GM12878 (cell line): ENCODE data around the gene MRAP2. TPM values are rescaled to one million over a fixed set of nuclear protein-coding genes. Genes with fewer than 3 reads are reported as not detected.

Source experiments
- ATAC-seq: fragments of 200-7000 bp; cut with Tn5 transposase; 3 replicates; pipeline ENCODE4 v1.9.1; 2020; ENCODE audit warnings: mild to moderate bottlenecking, moderate library complexity
- BruUV-seq: library from RNA; stranded (reverse); fragments of 400-500 nt; replicated peaks from 2 replicates; lab custom pipeline; 2021; lab: Mats Ljungman, UMichigan
- CTCF ChIA-PET: fragments of 300-600 bp; sonication (Branson Sonifier 250); formaldehyde crosslinking; extraction: SDS; loops from one replicate; lab custom pipeline; 2021; ENCODE audit warnings: inconsistent platforms; lab: Yijun Ruan, JAX
- POLR2A ChIA-PET: fragments of 350-600 bp; formaldehyde crosslinking; extraction: SDS; loops from one replicate; lab custom pipeline; 2021; ENCODE audit warnings: inconsistent platforms; lab: Charles Lee
- RAD21 ChIA-PET: fragments of 300-600 bp; sonication (Branson Sonifier 250); formaldehyde crosslinking; loops from one replicate; lab custom pipeline; 2023; ENCODE audit warnings: antibody characterized with exemption; ENCODE audit not compliant: unreplicated experiment; lab: Charles Lee
- SMC1A ChIA-PET: fragments of 300-600 bp; sonication (Branson Sonifier 250); formaldehyde crosslinking; loops from one replicate; lab custom pipeline; 2023; ENCODE audit not compliant: unreplicated experiment, uncharacterized antibody; lab: Charles Lee
- DNase-seq: peaks from one replicate; pipeline ENCODE4 v3.0.0-alpha.2; 2011; ENCODE audit warnings: low read depth, low spot score
- FAIRE-seq: peaks from 3 replicates; lab custom pipeline; 2011; peaks lifted over from hg19 to GRCh38; lab: Jason Lieb, UNC
- H2AFZ ChIP-seq: 2 replicates; pipeline ENCODE4 v1.6.0; 2011; ENCODE audit warnings: low read depth, low read length, control low read depth; ENCODE audit not compliant: control insufficient read depth
- H3K27ac ChIP-seq: 2 replicates; pipeline ENCODE4 v1.5.1; 2011; ENCODE audit warnings: control low read depth; ENCODE audit not compliant: control insufficient read depth, insufficient read depth
- H3K27me3 ChIP-seq, 2 experiments: replicated peaks in 1 of 2; 2 replicates each; pipeline versions ENCODE4 v1.6.0 to v1.6.1; 2011; ENCODE audit warnings: low read length in 1 of 2; ENCODE audit not compliant: control insufficient read depth in 2 of 2, insufficient read depth in 2 of 2
- H3K36me3 ChIP-seq, 2 experiments: 2 replicates each; pipeline ENCODE4 v1.5.1; 2011; ENCODE audit warnings: low read length in 1 of 2; ENCODE audit not compliant: control insufficient read depth in 2 of 2, insufficient read depth in 2 of 2
- H3K4me1 ChIP-seq: 2 replicates; pipeline ENCODE4 v1.6.1; 2011; ENCODE audit warnings: mild to moderate bottlenecking, low read length, moderate library complexity, mixed read lengths; ENCODE audit not compliant: control insufficient read depth, insufficient read depth
- H3K4me2 ChIP-seq: 2 replicates; pipeline ENCODE4 v1.6.0; 2011; ENCODE audit warnings: control low read depth; ENCODE audit not compliant: control insufficient read depth, insufficient read depth
- H3K4me3 ChIP-seq: fragments of 200-600 bp; sonication (generic); 2 replicates; pipeline ENCODE4 v1.5.1; 2016
- H3K79me2 ChIP-seq: 2 replicates; pipeline ENCODE4 v1.6.0; 2011; ENCODE audit warnings: low read length; ENCODE audit not compliant: control insufficient read depth, insufficient read depth
- H3K9ac ChIP-seq: 2 replicates; pipeline ENCODE4 v1.8.0; 2011; ENCODE audit warnings: low read length, control low read depth, mixed read lengths; ENCODE audit not compliant: control insufficient read depth, insufficient read depth
- H3K9me3 ChIP-seq: replicated peaks from 3 replicates; pipeline ENCODE4 v1.5.1; 2011; ENCODE audit warnings: mild to moderate bottlenecking, low read length; ENCODE audit not compliant: control insufficient read depth, insufficient read depth
- H4K20me1 ChIP-seq: 2 replicates; pipeline ENCODE4 v1.6.0; 2011; ENCODE audit not compliant: control insufficient read depth, insufficient read depth
- IKZF2 ChIP-seq, 2 experiments: fragments of 450-650 bp; IDR thresholded peaks; 2 replicates each; pipeline ENCODE4 v1.6.1; 2017; ENCODE audit warnings: mild to moderate bottlenecking in 2 of 2, moderate library complexity in 2 of 2
- SIX5 ChIP-seq: IDR thresholded peaks from 2 replicates; pipeline ENCODE4 v1.6.1; 2011; ENCODE audit warnings: mild to moderate bottlenecking, low read depth, low read length, moderate library complexity; ENCODE audit not compliant: severe bottlenecking
- SP1 ChIP-seq: IDR thresholded peaks from one replicate; pipeline ENCODE4 v1.6.1; 2011; ENCODE audit warnings: low read depth, low read length
- WGBS: methylation state at CpG from one replicate; pipeline ENCODE4 v1.1.6; 2016; ENCODE audit warnings: low lambda C conversion rate; ENCODE audit not compliant: insufficient replicate concordance, insufficient coverage; ENCODE audit errors: missing lambda C conversion rate; 5-methylcytosine and 5-hydroxymethylcytosine counted together
- in situ Hi-C: fragments of 300-500 bp; cut with MboI; formaldehyde crosslinking; loops from 9 replicates; pipeline ENCODE4 v1.14.3; 2018; ENCODE audit warnings: mixed read lengths
- intact Hi-C: fragments of 100-400 bp; cut with micrococcal nuclease; formaldehyde crosslinking; loops from one replicate; pipeline ENCODE4 v1.14.2; 2022; ENCODE audit not compliant: unreplicated experiment
- polyA plus RNA-seq, 11 experiments: library from polyadenylated mRNA; depleted of rRNA in 4 of 11; unstranded in 6 of 11; stranded (reverse) in 5 of 11; fragments of >200 nt; fragmentation: Nextera tagmentation in 4 of 11; fragmentation: Illumina TruSeq in 1 of 11; extraction: Ambion mirVana in 4 of 11; extraction: Trizol in 1 of 11; gene quantifications; 1 replicate in 1 of 11; 2 replicates in 10 of 11; pipeline versions ENCODE4 v1.2.1 to v1.2.3, GENCODE V29; 2011 to 2016; ENCODE audit warnings: inconsistent platforms in 2 of 11, missing spikeins in 2 of 11, low read depth in 1 of 11
- total RNA-seq, 4 experiments: library from RNA; depleted of rRNA in 3 of 4; stranded (reverse); fragments of >200 nt in 3 of 4; fragmentation: Illumina TruSeq in 1 of 4; extraction: Trizol in 1 of 4; gene quantifications; 2 replicates each; pipeline versions ENCODE4 v1.2.1 to v1.2.3, GENCODE V29; 2013 to 2021
- TF ChIP-seq, protein P1 (sequence below): fragments of 450-650 bp; formaldehyde crosslinking; IDR thresholded peaks from 2 replicates; pipeline ENCODE4 v1.4.0; 2022; ENCODE audit warnings: mild to moderate bottlenecking, moderate library complexity

The MRAP2 gene
- total and polyA plus RNA-seq, 10 of the 15 experiments (the other 5 are each of a cell fraction or from before 2014, with no cell fraction given) = not detected

DNA sequence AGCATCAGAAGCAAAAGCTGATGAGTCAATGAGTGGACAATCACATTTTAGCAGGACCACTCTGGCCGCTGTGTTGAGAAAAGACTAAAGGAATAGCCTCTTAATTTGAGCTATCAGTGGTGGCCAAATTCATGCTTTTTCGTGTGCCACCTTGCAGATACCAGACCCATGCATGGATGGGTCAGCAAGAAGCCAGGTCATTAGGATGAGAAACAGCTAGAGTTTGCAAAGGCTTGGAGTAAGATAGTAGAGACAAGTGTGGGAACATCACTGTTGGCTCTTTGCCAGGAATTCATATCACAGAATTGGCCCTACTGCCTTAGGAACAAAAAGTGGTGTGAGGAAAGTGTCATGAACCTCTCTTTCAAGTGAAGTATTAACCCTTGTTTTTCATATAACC lies 25.5 kb downstream of the MRAP2 start:
- Histone ChIP-seq H3K9me3 (no peaks in the 10 kb centered on the region), H3K4me3 (no peak overlapping the region), H2AFZ (no peak overlapping the region), H3K4me1 (no peaks in the 10 kb centered on the region), H4K20me1 (no peaks in the 10 kb centered on the region), H3K27me3 (no peaks in the 10 kb centered on the region), H3K9ac (no peak overlapping the region), H3K79me2 (no peaks in the 10 kb centered on the region), H3K27ac (no peak overlapping the region), H3K36me3 (no peaks in the 10 kb centered on the region), H3K4me2 (no peak overlapping the region)
- FAIRE-seq (no peak), DNase-seq (no peak), ATAC-seq (no peak)
- ChIA-PET RAD21 (no interaction called here), CTCF (no interaction called here), POLR2A (no interaction called here), SMC1A (no interaction called here)
- BruUV-seq = no TSS peak
- WGBS = 28% methylated on average over 2 of the region's 2 CpGs
- no peak for TF ChIP-seq IKZF2 (IDR thresholded peaks at IDR 0.05)
- in situ Hi-C loops (no loop called here), intact Hi-C loops (no loop called here)

DNA sequence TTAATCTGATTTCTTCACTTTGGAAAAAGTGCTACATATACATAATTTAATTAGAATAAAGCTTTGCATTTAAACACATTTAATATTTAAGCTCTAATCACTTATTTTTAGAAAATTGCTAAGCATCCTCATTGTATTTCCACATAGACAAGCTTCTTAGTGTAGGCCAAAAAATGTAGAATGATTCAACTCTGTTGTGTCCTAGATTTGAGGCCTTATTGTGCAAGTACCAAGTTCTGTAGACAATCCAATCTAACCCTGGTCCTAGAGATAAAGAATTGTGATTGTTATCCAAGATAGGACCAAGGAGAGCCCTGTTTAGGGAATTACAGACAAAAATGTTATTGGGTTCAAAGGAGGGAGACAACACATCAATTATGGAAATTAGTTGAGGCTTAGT lies 27.6 kb downstream of the MRAP2 start:
- DNase-seq = no peak
- RAD21 ChIA-PET = no interaction called here
- TF ChIP-seq SIX5 (no peak), SP1 (no peak)
- TF ChIP-seq, protein P1, sequence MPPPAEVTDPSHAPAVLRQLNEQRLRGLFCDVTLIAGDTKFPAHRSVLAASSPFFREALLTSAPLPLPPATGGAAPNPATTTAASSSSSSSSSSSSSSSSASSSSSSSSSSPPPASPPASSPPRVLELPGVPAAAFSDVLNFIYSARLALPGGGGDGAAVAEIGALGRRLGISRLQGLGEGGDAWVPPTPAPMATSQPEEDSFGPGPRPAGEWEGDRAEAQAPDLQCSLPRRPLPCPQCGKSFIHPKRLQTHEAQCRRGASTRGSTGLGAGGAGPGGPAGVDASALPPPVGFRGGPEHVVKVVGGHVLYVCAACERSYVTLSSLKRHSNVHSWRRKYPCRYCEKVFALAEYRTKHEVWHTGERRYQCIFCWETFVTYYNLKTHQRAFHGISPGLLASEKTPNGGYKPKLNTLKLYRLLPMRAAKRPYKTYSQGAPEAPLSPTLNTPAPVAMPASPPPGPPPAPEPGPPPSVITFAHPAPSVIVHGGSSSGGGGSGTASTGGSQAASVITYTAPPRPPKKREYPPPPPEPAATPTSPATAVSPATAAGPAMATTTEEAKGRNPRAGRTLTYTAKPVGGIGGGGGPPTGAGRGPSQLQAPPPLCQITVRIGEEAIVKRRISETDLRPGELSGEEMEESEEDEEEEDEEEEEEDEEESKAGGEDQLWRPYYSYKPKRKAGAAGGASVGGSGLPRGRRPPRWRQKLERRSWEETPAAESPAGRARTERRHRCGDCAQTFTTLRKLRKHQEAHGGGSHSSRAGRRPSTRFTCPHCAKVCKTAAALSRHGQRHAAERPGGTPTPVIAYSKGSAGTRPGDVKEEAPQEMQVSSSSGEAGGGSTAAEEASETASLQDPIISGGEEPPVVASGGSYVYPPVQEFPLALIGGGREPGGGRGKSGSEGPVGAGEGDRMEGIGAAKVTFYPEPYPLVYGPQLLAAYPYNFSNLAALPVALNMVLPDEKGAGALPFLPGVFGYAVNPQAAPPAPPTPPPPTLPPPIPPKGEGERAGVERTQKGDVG = no peak
- TF ChIP-seq, all 136 proteins: peak for 0
- H3K4me2 ChIP-seq = no peak overlapping the region
- in situ Hi-C loops = no loop called here
- no peaks in the 10 kb centered on the region for H3K4me1 ChIP-seq
- intact Hi-C loops = no loop called here
- H3K4me3 ChIP-seq = no peak overlapping the region
- no peaks in the 10 kb centered on the region for H3K9me3 ChIP-seq
- H3K9ac ChIP-seq = no peak overlapping the region
- BruUV-seq = no TSS peak
- FAIRE-seq (no peak), ATAC-seq (no peak)
- ChIA-PET CTCF (interaction anchor here (1.5 kb wide), 1 partner anchor 86 kb away, joined by 3 read pairs; no protein-coding TSS in a partner anchor), SMC1A (interaction anchor here (1.1 kb wide), 1 partner anchor 85 kb away, joined by 3 read pairs; no protein-coding TSS in a partner anchor), POLR2A (no interaction called here)
- no peaks in the 10 kb centered on the region for H3K79me2 ChIP-seq
- no peak overlapping the region for H3K27ac ChIP-seq
- no peaks in the 10 kb centered on the region for H3K36me3 ChIP-seq
- no peaks in the 10 kb centered on the region for H4K20me1 ChIP-seq
- no peak overlapping the region for H2AFZ ChIP-seq
- H3K27me3 ChIP-seq = no peaks in the 10 kb centered on the region
